ENCODE results near the gene BATF. TPM values are rescaled to one million over a fixed set of nuclear protein-coding genes. Genes with fewer than 3 reads are reported as not detected.
A peak's percentile ranks its signal among the peaks of the same experiment; 100 is the strongest.

Gene BATF
- total and polyA plus RNA-seq, 4 experiments from 2014 or later: 17.1 to 53.8 (median 33.6) TPM

- POLR2A ChIA-PET (ENCODE audit: partially characterized antibody): no interaction called here
- no peaks in the 10 kb centered on the region for H3K27me3 Mint-ChIP-seq
- no peaks in the 10 kb centered on the region for H3K36me3 Mint-ChIP-seq
- no peaks in the 10 kb centered on the region for H3K9me3 ChIP-seq (ENCODE audit: control insufficient read depth in 1 of 2, low read length in 2 of 2)
- H3K27me3 ChIP-seq (ENCODE audit: insufficient read depth, low read length): no peaks in the 10 kb centered on the region
- H3K9me3 Mint-ChIP-seq: peaks cover 0 to 2% (median 0%) of the 10 kb centered on the region in 8 donors
- intact Hi-C loops (cut with micrococcal nuclease): no loop called here
- no peak overlapping the region for H3K4me3 ChIP-seq (ENCODE audit: low read length in 2 of 2)
- H3K36me3 ChIP-seq (ENCODE audit: insufficient read depth, low read length): no peaks in the 10 kb centered on the region
- no peak for DNase-seq
- peaks cover 6 to 22% (median 11%) of the 10 kb centered on the region in 4 donors for H3K4me1 Mint-ChIP-seq
- CTCF ChIA-PET (ENCODE audit: partially characterized antibody): interaction anchor here (1.0 to 7.6 kb wide), 7 partner anchors 10 to 189 kb away, joined by 3 to 101 read pairs (median 10); no protein-coding TSS in a partner anchor
- peaks cover 5% of the 10 kb centered on the region for H3K4me1 ChIP-seq (ENCODE audit: insufficient read depth, low read length)
- H3K27ac Mint-ChIP-seq: peak overlapping the region in 2 of 7 donors; percentile 5 to 18
- peak overlapping the region in 1 of 8 donors; percentile 9 for H3K4me3 Mint-ChIP-seq
- no peak overlapping the region for H3K27ac ChIP-seq (ENCODE audit: low read depth, low read length)
Measured at GRCh38 chr14:75493592-75494087, 28.6 kb upstream of the BATF start.

- POLR2A ChIA-PET (ENCODE audit: partially characterized antibody): no interaction called here
Measured at GRCh38 chr14:75494896-75495295, 27.4 kb upstream of the BATF start.

GRCh38 chr14:75495399-75495798 is 26.9 kb upstream of the BATF start:
- Histone ChIP-seq H3K9me3 (ENCODE audit: control insufficient read depth in 1 of 2, low read length in 2 of 2) (no peaks in the 10 kb centered on the region), H3K36me3 (ENCODE audit: insufficient read depth, low read length) (no peaks in the 10 kb centered on the region), H3K4me1 (ENCODE audit: insufficient read depth, low read length) (no peaks in the 10 kb centered on the region), H3K27ac (ENCODE audit: low read depth, low read length) (no peak overlapping the region), H3K27me3 (ENCODE audit: insufficient read depth, low read length) (no peaks in the 10 kb centered on the region), H3K4me3 (ENCODE audit: low read length in 2 of 2) (no peak overlapping the region)
- DNase-seq: no peak
- no peaks in the 10 kb centered on the region for H3K27me3 Mint-ChIP-seq
- H3K4me1 Mint-ChIP-seq: peaks cover 4 to 16% (median 8%) of the 10 kb centered on the region in 4 donors
- no peak overlapping the region for H3K4me3 Mint-ChIP-seq
- no peaks in the 10 kb centered on the region for H3K36me3 Mint-ChIP-seq
- CTCF ChIA-PET (ENCODE audit: partially characterized antibody): interaction anchor here (1.4 to 4.3 kb wide), 7 partner anchors 8 to 191 kb away, joined by 3 to 21 read pairs (median 10); no protein-coding TSS in a partner anchor
- intact Hi-C loops (cut with micrococcal nuclease): no loop called here
- peaks cover 0 to 2% (median 0%) of the 10 kb centered on the region in 8 donors for H3K9me3 Mint-ChIP-seq
- H3K27ac Mint-ChIP-seq: peak overlapping the region in 1 of 7 donors; percentile 59
- POLR2A ChIA-PET (ENCODE audit: partially characterized antibody): no interaction called here

More at GRCh38 chr14:75494896-75495295, 27.4 kb upstream of the BATF start:
- Mint-ChIP-seq H3K27me3 (no peaks in the 10 kb centered on the region), H3K27ac (no peak overlapping the region), H3K9me3 (peaks cover 0 to 2% (median 0%) of the 10 kb centered on the region in 8 donors), H3K4me1 (peaks cover 4 to 16% (median 8%) of the 10 kb centered on the region in 4 donors), H3K36me3 (no peaks in the 10 kb centered on the region), H3K4me3 (no peak overlapping the region)
- Histone ChIP-seq H3K36me3 (ENCODE audit: insufficient read depth, low read length) (no peaks in the 10 kb centered on the region), H3K27me3 (ENCODE audit: insufficient read depth, low read length) (no peaks in the 10 kb centered on the region), H3K4me3 (ENCODE audit: low read length in 2 of 2) (no peak overlapping the region), H3K4me1 (ENCODE audit: insufficient read depth, low read length) (no peaks in the 10 kb centered on the region), H3K9me3 (ENCODE audit: control insufficient read depth in 1 of 2, low read length in 2 of 2) (no peaks in the 10 kb centered on the region), H3K27ac (ENCODE audit: low read depth, low read length) (no peak overlapping the region)
- CTCF ChIA-PET (ENCODE audit: partially characterized antibody): interaction anchor here (1.0 to 4.3 kb wide), 8 partner anchors 7 to 190 kb away, joined by 3 to 21 read pairs (median 8); no protein-coding TSS in a partner anchor
- intact Hi-C loops (cut with micrococcal nuclease): no loop called here
- no peak for DNase-seq

GRCh38 chr14:75495882-75496281 is 26.4 kb upstream of the BATF start:
- Mint-ChIP-seq H3K27ac (peak overlapping the region in 1 of 7 donors; percentile 59), H3K36me3 (no peaks in the 10 kb centered on the region), H3K27me3 (no peaks in the 10 kb centered on the region), H3K9me3 (peaks cover 0 to 2% (median 0%) of the 10 kb centered on the region in 8 donors), H3K4me1 (peaks cover 4 to 16% (median 8%) of the 10 kb centered on the region in 4 donors), H3K4me3 (no peak overlapping the region)
- ChIA-PET CTCF (ENCODE audit: partially characterized antibody) (interaction anchor here (1.4 to 4.3 kb wide), 5 partner anchors 8 to 191 kb away, joined by 3 to 21 read pairs (median 12); no protein-coding TSS in a partner anchor), POLR2A (ENCODE audit: partially characterized antibody) (interaction anchor here (1.7 kb wide), 1 partner anchor 12 kb away, joined by 4 read pairs; no protein-coding TSS in a partner anchor)
- intact Hi-C loops (cut with micrococcal nuclease): no loop called here
- no peaks in the 10 kb centered on the region for H3K4me1 ChIP-seq (ENCODE audit: insufficient read depth, low read length)
- H3K27ac ChIP-seq (ENCODE audit: low read depth, low read length): no peak overlapping the region
- no peak for DNase-seq
- H3K4me3 ChIP-seq (ENCODE audit: low read length in 2 of 2): no peak overlapping the region
- no peaks in the 10 kb centered on the region for H3K27me3 ChIP-seq (ENCODE audit: insufficient read depth, low read length)
- H3K36me3 ChIP-seq (ENCODE audit: insufficient read depth, low read length): no peaks in the 10 kb centered on the region
- no peaks in the 10 kb centered on the region for H3K9me3 ChIP-seq (ENCODE audit: control insufficient read depth in 1 of 2, low read length in 2 of 2)

GRCh38 chr14:75496755-75497154 is 25.5 kb upstream of the BATF start:
- Mint-ChIP-seq H3K9me3 (peaks cover 0 to 2% (median 0%) of the 10 kb centered on the region in 8 donors), H3K4me1 (peaks cover 4 to 16% (median 8%) of the 10 kb centered on the region in 4 donors), H3K27me3 (no peaks in the 10 kb centered on the region), H3K36me3 (no peaks in the 10 kb centered on the region), H3K4me3 (no peak overlapping the region), H3K27ac (peak overlapping the region in 1 of 7 donors; percentile 59)
- intact Hi-C loops (cut with micrococcal nuclease): no loop called here
- Histone ChIP-seq H3K27ac (ENCODE audit: low read depth, low read length) (no peak overlapping the region), H3K9me3 (ENCODE audit: control insufficient read depth in 1 of 2, low read length in 2 of 2) (no peaks in the 10 kb centered on the region), H3K4me3 (ENCODE audit: low read length in 2 of 2) (no peak overlapping the region), H3K4me1 (ENCODE audit: insufficient read depth, low read length) (no peaks in the 10 kb centered on the region), H3K27me3 (ENCODE audit: insufficient read depth, low read length) (no peaks in the 10 kb centered on the region), H3K36me3 (ENCODE audit: insufficient read depth, low read length) (no peaks in the 10 kb centered on the region)
- ChIA-PET POLR2A (ENCODE audit: partially characterized antibody) (interaction anchor here (1.7 kb wide), 1 partner anchor 11 kb away, joined by 4 read pairs; no protein-coding TSS in a partner anchor), CTCF (ENCODE audit: partially characterized antibody) (interaction anchor here (3.1 to 4.3 kb wide), 3 partner anchors 9 to 80 kb away, joined by 12 to 21 read pairs (median 19); no protein-coding TSS in a partner anchor)
- DNase-seq: no peak

GRCh38 chr14:75497191-75497590 is 25.1 kb upstream of the BATF start:
- intact Hi-C loops (cut with micrococcal nuclease): no loop called here
- peak overlapping the region in 3 of 7 donors; percentile 58 to 75 (median 59) for H3K27ac Mint-ChIP-seq
- no peak for DNase-seq
- peaks cover 0 to 2% (median 0%) of the 10 kb centered on the region in 8 donors for H3K9me3 Mint-ChIP-seq
- no peak overlapping the region for H3K27ac ChIP-seq (ENCODE audit: low read depth, low read length)
- peaks cover 4 to 16% (median 8%) of the 10 kb centered on the region in 4 donors for H3K4me1 Mint-ChIP-seq
- no peaks in the 10 kb centered on the region for H3K27me3 Mint-ChIP-seq
- H3K4me3 ChIP-seq (ENCODE audit: low read length in 2 of 2): no peak overlapping the region
- CTCF ChIA-PET (ENCODE audit: partially characterized antibody): interaction anchor here (3.1 to 4.3 kb wide), 3 partner anchors 9 to 80 kb away, joined by 12 to 21 read pairs (median 19); no protein-coding TSS in a partner anchor
- H3K9me3 ChIP-seq (ENCODE audit: control insufficient read depth in 1 of 2, low read length in 2 of 2): no peaks in the 10 kb centered on the region
- no peaks in the 10 kb centered on the region for H3K36me3 ChIP-seq (ENCODE audit: insufficient read depth, low read length)
- H3K4me1 ChIP-seq (ENCODE audit: insufficient read depth, low read length): no peaks in the 10 kb centered on the region
- H3K4me3 Mint-ChIP-seq: no peak overlapping the region
- H3K36me3 Mint-ChIP-seq: no peaks in the 10 kb centered on the region
- H3K27me3 ChIP-seq (ENCODE audit: insufficient read depth, low read length): no peaks in the 10 kb centered on the region
- POLR2A ChIA-PET (ENCODE audit: partially characterized antibody): interaction anchor here (1.7 kb wide), 1 partner anchor 11 kb away, joined by 4 read pairs; no protein-coding TSS in a partner anchor

GRCh38 chr14:75497701-75498100 is 24.6 kb upstream of the BATF start:
- Histone ChIP-seq H3K9me3 (ENCODE audit: control insufficient read depth in 1 of 2, low read length in 2 of 2) (no peaks in the 10 kb centered on the region), H3K4me3 (ENCODE audit: low read length in 2 of 2) (no peak overlapping the region), H3K4me1 (ENCODE audit: insufficient read depth, low read length) (no peaks in the 10 kb centered on the region), H3K27me3 (ENCODE audit: insufficient read depth, low read length) (no peaks in the 10 kb centered on the region), H3K36me3 (ENCODE audit: insufficient read depth, low read length) (no peaks in the 10 kb centered on the region), H3K27ac (ENCODE audit: low read depth, low read length) (no peak overlapping the region)
- DNase-seq: no peak
- intact Hi-C loops (cut with micrococcal nuclease): no loop called here
- H3K27me3 Mint-ChIP-seq: no peaks in the 10 kb centered on the region
- peaks cover 0 to 2% (median 0%) of the 10 kb centered on the region in 8 donors for H3K9me3 Mint-ChIP-seq
- peak overlapping the region in 1 of 8 donors; percentile 19 for H3K4me3 Mint-ChIP-seq
- peak overlapping the region in 2 of 7 donors; percentile 36 to 75 for H3K27ac Mint-ChIP-seq
- POLR2A ChIA-PET (ENCODE audit: partially characterized antibody): interaction anchor here (1.7 kb wide), 1 partner anchor 10 kb away, joined by 4 read pairs; no protein-coding TSS in a partner anchor
- no peaks in the 10 kb centered on the region for H3K36me3 Mint-ChIP-seq
- CTCF ChIA-PET (ENCODE audit: partially characterized antibody): interaction anchor here (1.7 to 4.3 kb wide), 4 partner anchors 10 to 79 kb away, joined by 5 to 21 read pairs (median 16); no protein-coding TSS in a partner anchor
- H3K4me1 Mint-ChIP-seq: peaks cover 4 to 14% (median 7%) of the 10 kb centered on the region in 4 donors

All from CD4-positive, alpha-beta memory T cell (primary cell).